Keratinocyte (primary cell): Measurements from ENCODE around the gene PCGF5. TPM values are rescaled to one million over a fixed set of nuclear protein-coding genes. Genes with fewer than 3 reads are reported as not detected.
A peak's percentile ranks its signal among the peaks of the same experiment; 100 is the strongest.

Experiments
- DNase-seq: peaks from one replicate; pipeline ENCODE4 v3.0.0-alpha.2; 2011; ENCODE audit warnings: low read depth, missing footprints, low spot score
- FAIRE-seq: peaks from 2 replicates; lab custom pipeline; 2011; peaks lifted over from hg19 to GRCh38; lab: Jason Lieb, UNC
- H2AFZ ChIP-seq: 2 replicates; pipeline ENCODE4 v1.6.0; 2012; ENCODE audit warnings: low read length, control low read depth, inconsistent platforms; ENCODE audit not compliant: control insufficient read depth
- H3K27ac ChIP-seq: 2 replicates; pipeline ENCODE4 v1.5.1; 2011; ENCODE audit warnings: low read length; ENCODE audit not compliant: control insufficient read depth, insufficient read depth
- H3K27me3 ChIP-seq: 3 replicates; pipeline ENCODE4 v1.6.0; 2011; ENCODE audit warnings: low read length; ENCODE audit not compliant: control insufficient read depth, insufficient read depth; ENCODE audit errors: extremely low read depth
- H3K36me3 ChIP-seq, 2 experiments: 2 replicates in 1 of 2; 3 replicates in 1 of 2; pipeline ENCODE4 v1.5.1; 2011; ENCODE audit warnings: low read length in 2 of 2, mild to moderate bottlenecking in 1 of 2; ENCODE audit not compliant: control insufficient read depth in 2 of 2, insufficient read depth in 2 of 2; ENCODE audit errors: extremely low read depth in 1 of 2
- H3K4me1 ChIP-seq: 3 replicates; pipeline ENCODE4 v1.5.1; 2011; ENCODE audit warnings: low read length; ENCODE audit not compliant: control insufficient read depth, insufficient read depth; ENCODE audit errors: extremely low read depth
- H3K4me2 ChIP-seq: 3 replicates; pipeline ENCODE4 v1.6.0; 2011; ENCODE audit warnings: low read depth, low read length; ENCODE audit not compliant: control insufficient read depth, insufficient read depth; ENCODE audit errors: extremely low read depth
- H3K4me3 ChIP-seq, 3 experiments: fragments of 200-600 bp in 1 of 3; sonication (generic) in 1 of 3; 2 replicates in 2 of 3; 3 replicates in 1 of 3; pipeline ENCODE4 v1.5.1; 2011 to 2016; ENCODE audit warnings: low read length in 3 of 3, mild to moderate bottlenecking in 3 of 3, control low read depth in 2 of 3, inconsistent platforms in 1 of 3, low read depth in 1 of 3, mixed read lengths in 1 of 3, mixed run types in 1 of 3, moderate library complexity in 1 of 3; ENCODE audit not compliant: control insufficient read depth in 2 of 3, insufficient read depth in 2 of 3; ENCODE audit errors: extremely low read depth in 1 of 3
- H3K79me2 ChIP-seq: 2 replicates; pipeline ENCODE4 v1.6.0; 2012; ENCODE audit warnings: low read length; ENCODE audit not compliant: control insufficient read depth, insufficient read depth
- H3K9ac ChIP-seq: 3 replicates; pipeline ENCODE4 v1.6.0; 2011; ENCODE audit warnings: low read length; ENCODE audit not compliant: control insufficient read depth, insufficient read depth; ENCODE audit errors: extremely low read depth
- H3K9me1 ChIP-seq: 3 replicates; pipeline ENCODE4 v1.6.0; 2011; ENCODE audit warnings: low read length; ENCODE audit not compliant: control insufficient read depth, insufficient read depth; ENCODE audit errors: extremely low read depth
- H3K9me3 ChIP-seq: 2 replicates; pipeline ENCODE4 v1.5.1; 2012; ENCODE audit warnings: low read depth, low read length; ENCODE audit not compliant: control insufficient read depth
- H4K20me1 ChIP-seq: 3 replicates; pipeline ENCODE4 v1.6.0; 2011; ENCODE audit warnings: low read length; ENCODE audit not compliant: control insufficient read depth, insufficient read depth; ENCODE audit errors: extremely low read depth
- CTCF ChIP-seq, 3 experiments: IDR thresholded peaks in 1 of 3; conservative IDR thresholded peaks in 1 of 3; optimal IDR thresholded peaks in 1 of 3; 2 replicates in 2 of 3; 3 replicates in 1 of 3; pipeline versions ENCODE3 to v1.5.1; 2011; ENCODE audit warnings: low read length in 3 of 3, mild to moderate bottlenecking in 3 of 3, moderate library complexity in 2 of 3, control low read depth in 1 of 3, inconsistent platforms in 1 of 3; ENCODE audit not compliant: insufficient read depth in 2 of 3; ENCODE audit errors: extremely low read depth in 1 of 3
- EZH2 ChIP-seq: IDR thresholded peaks from one replicate; pipeline ENCODE4 v1.6.1; 2012; ENCODE audit warnings: inconsistent platforms, mild to moderate bottlenecking, low read length, moderate library complexity
- dilution Hi-C: fragments of 300-500 bp; cut with MboI; formaldehyde crosslinking; loops from one replicate; pipeline ENCODE4 v1.7.0; 2020; ENCODE audit warnings: low sequenced_read_pairs; ENCODE audit not compliant: extremely low pct_ligation_motif_present
- polyA plus RNA-seq, 5 experiments: library from polyadenylated mRNA; depleted of rRNA in 3 of 5; stranded (reverse) in 3 of 5; stranded (forward) in 1 of 5; unstranded in 1 of 5; fragments of >200 nt; gene quantifications; 1 replicate in 1 of 5; 2 replicates in 3 of 5; 3 replicates in 1 of 5; pipeline versions ENCODE4 v1.2.1 to v1.2.3, GENCODE V29; 2011 to 2012; ENCODE audit warnings: missing spikeins in 2 of 5, low read depth in 1 of 5, low replicate concordance in 1 of 5

Gene PCGF5
- polyA plus RNA-seq, 1 donor (not counting 4 experiments of a cell fraction or from before 2014, with no cell fraction given), result 13.9 TPM

- Histone ChIP-seq H3K27me3 (no peaks in the 10 kb centered on the region), H3K79me2 (no peaks in the 10 kb centered on the region), H3K4me3 (no peak overlapping the region), H2AFZ (no peak overlapping the region), H3K9me3 (no peaks in the 10 kb centered on the region), H3K9ac (no peak overlapping the region), H3K4me2 (no peak overlapping the region), H3K36me3 (peaks cover 0 to 3% of the 10 kb centered on the region in 2 experiments), H3K4me1 (no peaks in the 10 kb centered on the region), H3K27ac (no peak overlapping the region), H3K9me1 (no peaks in the 10 kb centered on the region), H4K20me1 (no peaks in the 10 kb centered on the region)
- DNase-seq (no peak), FAIRE-seq (no peak)
- dilution Hi-C loops, result no loop called here
- TF ChIP-seq EZH2 (no peak), CTCF (optimal IDR thresholded peaks at IDR 0.05 in 1 of 3, IDR thresholded peaks at IDR 0.05 in 1 of 3, conservative IDR thresholded peaks at IDR 0.05 in 1 of 3; ENCODE audit: extremely low read depth in 1 of 3, insufficient read depth in 2 of 3, low read length in 3 of 3) (no peak)
Measured at GRCh38 chr10:91229683-91230082, 9.2 kb downstream of the PCGF5 start.

GRCh38 chr10:91238191-91238590 is 17.7 kb downstream of the PCGF5 start:
- peak; percentile 68 for FAIRE-seq

More at GRCh38 chr10:91238191-91238590, 17.7 kb downstream of the PCGF5 start:
- dilution Hi-C loops, result no loop called here
- Histone ChIP-seq H3K9me1 (no peaks in the 10 kb centered on the region), H3K4me3 (no peak overlapping the region), H3K4me2 (no peak overlapping the region), H3K9ac (no peak overlapping the region), H3K79me2 (no peaks in the 10 kb centered on the region), H3K27ac (no peak overlapping the region), H3K36me3 (no peaks in the 10 kb centered on the region), H3K9me3 (no peaks in the 10 kb centered on the region), H3K4me1 (no peaks in the 10 kb centered on the region), H2AFZ (peak overlapping the region; percentile 67), H4K20me1 (no peaks in the 10 kb centered on the region), H3K27me3 (no peaks in the 10 kb centered on the region)
- no peak for TF ChIP-seq EZH2
- no peak for TF ChIP-seq CTCF (optimal IDR thresholded peaks at IDR 0.05 in 1 of 3, IDR thresholded peaks at IDR 0.05 in 1 of 3, conservative IDR thresholded peaks at IDR 0.05 in 1 of 3; ENCODE audit: extremely low read depth in 1 of 3, insufficient read depth in 2 of 3, low read length in 3 of 3)
- no peak for DNase-seq
